ENCODE data around the gene NCF4. TPM values are rescaled to one million over a fixed set of nuclear protein-coding genes. Genes with fewer than 3 reads are reported as not detected.

NCF4 gene
- total RNA-seq, 6 experiments from 2014 or later = not detected

DNA sequence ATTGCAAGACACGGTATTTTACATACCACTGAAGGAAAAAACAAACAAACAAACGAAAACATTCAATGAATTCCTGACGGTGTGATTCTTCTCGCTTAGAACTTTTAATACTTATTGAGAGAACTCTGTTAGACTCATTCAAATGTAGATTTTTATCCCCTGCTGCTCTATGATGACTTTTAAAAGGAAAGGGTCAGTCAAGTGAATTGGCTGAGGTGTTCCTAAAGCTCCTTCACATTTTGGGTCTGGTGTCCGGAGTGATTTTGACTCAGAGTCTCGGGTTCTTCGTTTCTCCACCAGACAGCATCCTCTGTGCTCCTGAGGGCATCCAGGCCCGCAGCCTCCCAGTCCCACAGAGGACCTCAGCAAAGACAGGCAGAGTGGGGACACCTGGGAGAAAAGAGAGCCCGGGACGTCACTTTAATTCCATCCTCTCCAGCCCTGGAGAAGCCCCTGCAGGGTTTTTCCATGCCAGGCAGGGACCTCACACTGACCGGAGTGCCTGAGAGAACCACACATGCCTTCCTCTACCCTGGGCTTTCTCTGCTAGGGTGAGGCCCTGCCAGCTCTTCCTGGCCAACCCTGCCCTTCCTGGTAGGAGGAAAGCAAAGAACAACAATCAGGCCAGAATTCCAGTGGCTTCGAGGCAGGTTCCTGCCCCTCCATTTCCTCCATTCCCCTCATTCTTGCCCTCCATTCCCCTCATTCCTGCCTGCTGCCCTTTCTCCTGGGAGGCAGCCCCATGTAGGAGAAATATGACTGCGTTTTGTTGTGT, 51.3 kb downstream of the NCF4 start:
- H3K9me3 Mint-ChIP-seq = no peaks in the 10 kb centered on the region
- peaks cover 18% of the 10 kb centered on the region for H3K27me3 Mint-ChIP-seq (ENCODE audit: insufficient read depth)
- DNase-seq = peak; percentile 5
- H3K4me3 Mint-ChIP-seq = no peak overlapping the region
- peak overlapping the region; percentile 29; the same call in 1 of the 2 replicates for H3K27ac Mint-ChIP-seq
- peaks cover 38% of the 10 kb centered on the region for H3K4me1 Mint-ChIP-seq (ENCODE audit: low read depth)
- TF ChIP-seq, protein P1, sequence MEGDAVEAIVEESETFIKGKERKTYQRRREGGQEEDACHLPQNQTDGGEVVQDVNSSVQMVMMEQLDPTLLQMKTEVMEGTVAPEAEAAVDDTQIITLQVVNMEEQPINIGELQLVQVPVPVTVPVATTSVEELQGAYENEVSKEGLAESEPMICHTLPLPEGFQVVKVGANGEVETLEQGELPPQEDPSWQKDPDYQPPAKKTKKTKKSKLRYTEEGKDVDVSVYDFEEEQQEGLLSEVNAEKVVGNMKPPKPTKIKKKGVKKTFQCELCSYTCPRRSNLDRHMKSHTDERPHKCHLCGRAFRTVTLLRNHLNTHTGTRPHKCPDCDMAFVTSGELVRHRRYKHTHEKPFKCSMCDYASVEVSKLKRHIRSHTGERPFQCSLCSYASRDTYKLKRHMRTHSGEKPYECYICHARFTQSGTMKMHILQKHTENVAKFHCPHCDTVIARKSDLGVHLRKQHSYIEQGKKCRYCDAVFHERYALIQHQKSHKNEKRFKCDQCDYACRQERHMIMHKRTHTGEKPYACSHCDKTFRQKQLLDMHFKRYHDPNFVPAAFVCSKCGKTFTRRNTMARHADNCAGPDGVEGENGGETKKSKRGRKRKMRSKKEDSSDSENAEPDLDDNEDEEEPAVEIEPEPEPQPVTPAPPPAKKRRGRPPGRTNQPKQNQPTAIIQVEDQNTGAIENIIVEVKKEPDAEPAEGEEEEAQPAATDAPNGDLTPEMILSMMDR (IDR thresholded peaks at IDR 0.05) = no peak
- no peaks in the 10 kb centered on the region for H3K36me3 Mint-ChIP-seq (ENCODE audit: low read depth)

DNA sequence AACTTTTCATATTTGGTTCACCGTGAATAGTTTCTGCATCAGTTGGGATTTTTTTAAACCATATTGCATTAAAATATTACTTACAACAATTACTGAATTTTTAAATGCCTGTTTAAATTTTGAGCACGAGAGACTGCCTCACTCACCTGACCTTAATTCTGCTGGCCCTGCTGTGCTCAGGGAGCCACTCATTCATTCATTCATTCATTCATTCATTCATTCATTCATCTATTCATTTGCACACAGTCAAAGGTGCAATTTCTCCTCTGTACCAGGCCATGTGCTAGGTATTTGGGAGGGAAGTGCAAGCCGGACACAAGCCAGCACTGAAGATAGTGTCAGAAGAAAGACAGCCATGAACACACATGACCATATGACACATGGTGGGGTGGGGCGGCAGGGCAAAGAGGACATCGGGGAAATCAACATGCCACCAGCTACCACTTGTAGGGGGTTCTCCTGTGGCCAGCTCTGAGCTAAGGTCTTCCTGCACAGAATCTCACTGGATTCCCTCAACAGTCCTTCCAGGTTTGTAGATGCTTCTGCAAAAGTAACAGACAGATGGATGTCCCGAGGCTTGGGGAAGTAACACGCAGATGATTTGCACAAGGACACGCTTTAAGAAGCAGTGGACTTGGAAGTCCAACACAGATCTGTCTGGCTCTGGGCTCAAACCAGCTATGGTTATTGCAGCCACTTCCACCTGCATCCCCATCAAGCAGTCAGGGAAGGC, 52.1 kb downstream of the NCF4 start:
- H3K27ac Mint-ChIP-seq = 0 out of 2 replicates have a peak overlapping the region, but pooled peaks have one; percentile 29
- peaks cover 38% of the 10 kb centered on the region for H3K4me1 Mint-ChIP-seq (ENCODE audit: low read depth)
- no peak for DNase-seq
- H3K36me3 Mint-ChIP-seq (ENCODE audit: low read depth) = no peaks in the 10 kb centered on the region
- peaks cover 19% of the 10 kb centered on the region for H3K27me3 Mint-ChIP-seq (ENCODE audit: insufficient read depth)
- TF ChIP-seq, protein P1 (IDR thresholded peaks at IDR 0.05) = no peak
- H3K4me3 Mint-ChIP-seq = no peak overlapping the region
- no peaks in the 10 kb centered on the region for H3K9me3 Mint-ChIP-seq

DNA sequence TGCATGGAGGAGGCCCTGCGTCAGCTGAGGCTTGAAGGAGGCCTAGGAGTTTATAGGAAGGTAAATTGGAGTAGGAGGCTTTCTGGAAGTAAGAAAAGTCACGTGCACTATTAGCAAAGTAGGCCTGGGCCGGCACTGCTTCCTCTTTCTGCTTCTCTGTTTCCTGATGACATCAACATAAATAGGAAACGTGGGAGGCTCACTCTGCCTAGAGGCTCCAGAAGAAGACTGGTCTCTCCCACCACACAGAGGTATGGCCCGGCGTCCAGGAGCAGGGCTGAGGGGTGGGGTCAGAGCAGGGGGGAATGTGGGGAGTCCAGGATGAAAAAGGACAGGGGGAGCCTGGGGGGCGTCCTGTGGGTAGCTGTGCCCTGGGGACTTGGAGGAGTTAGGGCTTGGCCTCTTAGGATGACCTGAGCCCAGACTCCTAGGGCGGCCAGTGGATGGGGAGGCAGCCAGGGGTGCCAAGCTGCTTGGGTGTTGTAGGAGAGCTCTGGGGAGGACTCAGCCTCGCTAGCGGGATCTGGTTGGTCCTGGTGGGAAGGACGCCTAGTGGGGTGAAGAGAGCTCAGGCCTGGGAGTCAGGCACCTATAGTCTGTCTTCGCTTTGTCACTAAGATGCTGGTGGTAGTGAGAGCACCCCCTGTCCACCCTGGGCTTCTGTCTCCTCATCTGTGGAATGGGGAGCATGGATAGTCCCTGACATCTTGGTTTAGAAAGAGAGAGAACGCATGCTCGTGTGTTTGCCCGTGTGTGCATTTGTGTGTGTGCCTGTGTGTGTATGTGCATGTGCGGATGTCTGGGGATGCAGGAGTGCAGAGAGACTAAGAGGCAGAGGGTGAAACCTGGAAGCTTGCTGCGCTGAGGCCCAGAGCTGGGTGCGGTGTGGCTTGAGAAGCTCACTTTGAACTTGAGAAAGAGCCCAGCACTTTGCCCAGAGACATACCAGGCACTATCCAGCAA, 52.9 kb downstream of the NCF4 start, which contains the start of gene CSF2RB:
TSS of gene CSF2RB (plus strand) at position 202 of the 963 bp plus-strand sequence. CDS start 8,580 bp downstream, outside the sequence.
- H3K4me1 Mint-ChIP-seq (ENCODE audit: low read depth) = peaks cover 38% of the 10 kb centered on the region
- H3K36me3 Mint-ChIP-seq (ENCODE audit: low read depth) = no peaks in the 10 kb centered on the region
- no peak for DNase-seq
- peaks cover 19% of the 10 kb centered on the region for H3K27me3 Mint-ChIP-seq (ENCODE audit: insufficient read depth)
- H3K4me3 Mint-ChIP-seq = 0 out of 2 replicates have a peak within 1 kb of the TSS, but pooled peaks have one; percentile 5
- H3K27ac Mint-ChIP-seq = peak within 1 kb of the TSS; percentile 29; the same call in 1 of the 2 replicates
- TF ChIP-seq, protein P1 (IDR thresholded peaks at IDR 0.05) = no peak
- H3K9me3 Mint-ChIP-seq = no peaks in the 10 kb centered on the region

DNA sequence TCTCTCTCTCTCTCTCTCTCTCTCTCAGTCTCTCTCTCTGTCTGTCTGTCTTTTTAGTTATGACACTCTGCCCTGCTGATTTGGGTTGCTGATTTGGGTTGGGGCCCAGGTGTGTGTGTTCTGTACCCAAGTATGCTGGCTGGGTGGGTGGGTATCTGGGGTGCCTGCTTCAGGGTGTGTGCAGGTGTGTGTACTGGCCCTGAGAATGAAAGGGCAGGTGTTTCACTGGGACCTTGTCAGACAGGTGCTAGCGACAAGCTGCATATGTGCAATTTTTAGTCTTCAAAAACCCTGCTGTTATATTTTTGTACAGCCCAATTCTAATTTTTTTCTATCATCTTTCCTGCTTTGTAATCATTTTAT, 53.6 kb downstream of the NCF4 start:
- Mint-ChIP-seq H3K4me1 (ENCODE audit: low read depth) (peaks cover 38% of the 10 kb centered on the region), H3K4me3 (no peak overlapping the region), H3K27me3 (ENCODE audit: insufficient read depth) (peaks cover 22% of the 10 kb centered on the region), H3K27ac (no peak overlapping the region), H3K9me3 (no peaks in the 10 kb centered on the region), H3K36me3 (ENCODE audit: low read depth) (no peaks in the 10 kb centered on the region)
- TF ChIP-seq, protein P1 (IDR thresholded peaks at IDR 0.05) = no peak
- no peak for DNase-seq

DNA sequence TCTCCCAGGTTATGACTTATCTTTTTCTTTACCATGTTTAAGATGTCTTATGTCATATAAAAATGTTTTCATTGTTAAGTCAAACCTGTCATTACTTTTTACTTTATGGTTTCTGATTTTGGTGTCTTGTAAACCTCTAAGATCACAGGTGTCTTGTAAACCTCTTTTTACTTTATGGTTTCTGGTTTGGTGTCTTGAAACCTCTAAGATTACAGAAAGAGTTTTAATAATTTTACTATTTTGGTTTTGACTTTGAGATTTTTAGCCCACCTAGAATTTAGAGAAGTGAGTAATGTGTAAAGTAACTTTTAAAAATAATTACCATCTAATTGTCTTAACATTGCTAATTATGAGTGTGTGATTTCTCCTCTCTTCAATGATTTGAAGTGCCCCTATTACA, 55.2 kb downstream of the NCF4 start:
- no peak overlapping the region for H3K27ac Mint-ChIP-seq
- TF ChIP-seq, protein P1 (IDR thresholded peaks at IDR 0.05) = no peak
- no peaks in the 10 kb centered on the region for H3K36me3 Mint-ChIP-seq (ENCODE audit: low read depth)
- no peaks in the 10 kb centered on the region for H3K9me3 Mint-ChIP-seq
- peaks cover 18% of the 10 kb centered on the region for H3K27me3 Mint-ChIP-seq (ENCODE audit: insufficient read depth)
- peaks cover 27% of the 10 kb centered on the region for H3K4me1 Mint-ChIP-seq (ENCODE audit: low read depth)
- H3K4me3 Mint-ChIP-seq = no peak overlapping the region
- DNase-seq = no peak

Measured in HFFc6 (cell line).